WTC11 (cell line): ENCODE measurements around the gene CTIF.

Source experiments
- FOXP4 ChIP-seq: sonication (generic); formaldehyde crosslinking; IDR thresholded peaks from 2 replicates; pipeline ENCODE4 v1.8.0; 2022; ENCODE audit warnings: mild to moderate bottlenecking, missing genetic modification reagents
- JAZF1 ChIP-seq: fragments of 250-450 bp; sonication (Bioruptor Pico); IDR thresholded peaks from 2 replicates; pipeline ENCODE4 v1.9.0; 2021; ENCODE audit warnings: moderate library complexity, mild to moderate bottlenecking, inconsistent platforms

- TF ChIP-seq JAZF1 (CRISPR knock-in tag), result no peak
- no peak for TF ChIP-seq FOXP4 (CRISPR knock-in tag)
Measured at GRCh38 chr18:48902856-48903601, 364.2 kb downstream of the CTIF start.
